Cortex of kidney (tissue), 1 donor: ENCODE measurements around the gene NUDT5.
"Not testable (repeated sequence)": the region's sequence is repeated elsewhere in the genome, so short reads cannot be mapped to it uniquely, and the experiment has no call there.

Experiments
- DNase-seq: peaks from one replicate; lab custom pipeline; 2025; lab: John Stamatoyannopoulos, UW

NUDT5 gene

GRCh38 chr10:12205082-12205481 lies 9.4 kb upstream of the NUDT5 start:
- no peak for DNase-seq

GRCh38 chr10:12202226-12202625 lies 6.5 kb upstream of the NUDT5 start:
- DNase-seq = no peak

- DNase-seq = no peak
These were observed 5.9 kb upstream of the NUDT5 start for GRCh38 chr10:12201543-12201942.

GRCh38 chr10:12200850-12201249 lies 5.2 kb upstream of the NUDT5 start:
- DNase-seq = no peak

GRCh38 chr10:12198156-12198555 lies 2.5 kb upstream of the NUDT5 start:
- DNase-seq = no peak

- DNase-seq = no peak
These were observed 980 bp upstream of the NUDT5 start for GRCh38 chr10:12196531-12197211.

- DNase-seq = no peak
These were observed 449 bp downstream of the NUDT5 start for GRCh38 chr10:12195281-12195602.

- no peak for DNase-seq
These were observed 879 bp downstream of the NUDT5 start for GRCh38 chr10:12194752-12195271.

GRCh38 chr10:12193193-12193592 lies 2.5 kb downstream of the NUDT5 start:
- no peak for DNase-seq

GRCh38 chr10:12191715-12192114 lies 4.0 kb downstream of the NUDT5 start:
- no peak for DNase-seq

- DNase-seq = no peak
These were observed 6.3 kb downstream of the NUDT5 start for GRCh38 chr10:12189426-12189825.

GRCh38 chr10:12188656-12189055 lies 7.0 kb downstream of the NUDT5 start:
- DNase-seq = no peak

GRCh38 chr10:12187321-12187905 lies 8.3 kb downstream of the NUDT5 start:
- DNase-seq = no peak

- no peak for DNase-seq
These were observed 9.4 kb downstream of the NUDT5 start for GRCh38 chr10:12186323-12186722.

GRCh38 chr10:12184165-12184564 lies 11.5 kb downstream of the NUDT5 start:
- DNase-seq = no peak

- no peak for DNase-seq
These were observed 14.5 kb downstream of the NUDT5 start for GRCh38 chr10:12181065-12181775.

GRCh38 chr10:12180221-12180974 lies 15.3 kb downstream of the NUDT5 start:
- DNase-seq = no peak

GRCh38 chr10:12179606-12180170 lies 16.0 kb downstream of the NUDT5 start:
- no peak for DNase-seq

GRCh38 chr10:12177642-12178041 lies 18.0 kb downstream of the NUDT5 start:
- no peak for DNase-seq

GRCh38 chr10:12171512-12171911 lies 24.2 kb downstream of the NUDT5 start:
- not testable (repeated sequence) for DNase-seq

GRCh38 chr10:12165999-12166775 lies 29.5 kb downstream of the NUDT5 start:
- DNase-seq = no peak
